OCI-LY3 (cell line): ENCODE data around the gene BUB3.

Experiments used
- H2AFZ ChIP-seq: fragments of 200-600, 300-600 bp; shearing (Covaris generic); 2 replicates; pipeline ENCODE4 v1.6.0; 2014; ENCODE audit warnings: antibody characterized with exemption, low read depth, low read length
- H3K27ac ChIP-seq: fragments of 200-600, 300-600 bp; sonication (generic); 2 replicates; pipeline ENCODE4 v1.5.1; 2014; ENCODE audit warnings: mild to moderate bottlenecking, low read length, moderate library complexity, mixed read lengths
- H3K27me3 ChIP-seq: fragments of 200-600, 300-600 bp; sonication (generic); 2 replicates; pipeline ENCODE4 v1.6.1; 2014; ENCODE audit warnings: low read depth, low read length, mixed read lengths
- H3K36me3 ChIP-seq: fragments of 200-600, 300-600 bp; sonication (generic); replicated peaks from 2 replicates; pipeline ENCODE3; 2014; ENCODE audit warnings: low read depth, low read length, mixed read lengths
- H3K4me1 ChIP-seq: fragments of 300-600, 200-600 bp; sonication (generic); 2 replicates; pipeline ENCODE4 v1.6.1; 2014; ENCODE audit warnings: low read length, mixed read lengths
- H3K4me2 ChIP-seq: fragments of 200-600, 300-600 bp; sonication (generic); 2 replicates; pipeline ENCODE4 v1.6.1; 2014; ENCODE audit warnings: low read length, mixed read lengths
- H3K4me3 ChIP-seq: fragments of 300-600, 200-600 bp; sonication (generic); 2 replicates; pipeline ENCODE4 v1.5.1; 2014; ENCODE audit warnings: antibody characterized with exemption, mild to moderate bottlenecking, low read length, moderate library complexity
- H3K79me2 ChIP-seq: fragments of 300-600, 200-600 bp; shearing (Covaris generic); 2 replicates; pipeline ENCODE4 v1.6.1; 2014; ENCODE audit warnings: mild to moderate bottlenecking, low read length, mixed read lengths
- H3K9ac ChIP-seq: fragments of 300-600, 200-600 bp; shearing (Covaris generic); 2 replicates; pipeline ENCODE4 v1.6.0; 2014; ENCODE audit warnings: mild to moderate bottlenecking, low read length, moderate library complexity
- H3K9me3 ChIP-seq: fragments of 200-600, 300-600 bp; shearing (Covaris generic); 2 replicates; pipeline ENCODE4 v1.6.1; 2014; ENCODE audit warnings: low read length, mixed read lengths; ENCODE audit not compliant: insufficient read depth
- H4K20me1 ChIP-seq: fragments of 200-600, 300-600 bp; sonication (generic); 2 replicates; pipeline ENCODE4 v1.6.1; 2016; ENCODE audit warnings: low read length, mixed read lengths; ENCODE audit not compliant: insufficient read depth
- CTCF ChIP-seq: fragments of 200-600, 300-600 bp; sonication (generic); IDR thresholded peaks from 2 replicates; pipeline ENCODE4 v1.5.1; 2014; ENCODE audit warnings: antibody characterized with exemption, low read length, low read depth
- EZH2phosphoT487 ChIP-seq: fragments of 200-600 bp; shearing (Covaris generic); IDR thresholded peaks from 2 replicates; pipeline ENCODE4 v1.6.1; 2018; ENCODE audit warnings: antibody characterized with exemption, mixed run types, low read depth

The BUB3 gene

GRCh38 chr10:123133541-123134342 is 20.5 kb upstream of the BUB3 start:
- Histone ChIP-seq H3K4me2 (peak overlapping the region; percentile 90), H2AFZ (0 out of 2 replicates have a peak overlapping the region, but pooled peaks have one; percentile 94)

GRCh38 chr10:123134343-123134914 is 19.8 kb upstream of the BUB3 start:
- no peak overlapping the region for H3K4me2 ChIP-seq
- H3K36me3 ChIP-seq: no peaks in the 10 kb centered on the region
- 0 out of 2 replicates have a peak, but pooled peaks cover 2% of the 10 kb centered on the region for H3K27me3 ChIP-seq

More at GRCh38 chr10:123133541-123134342, 20.5 kb upstream of the BUB3 start:
- Histone ChIP-seq H3K4me3 (peak overlapping the region; percentile 82), H3K9ac (peak overlapping the region; percentile 35; the same call in 1 of the 2 replicates), H3K27me3 (peaks cover 4% of the 10 kb centered on the region; the same call in 1 of the 2 replicates), H3K27ac (no peak overlapping the region), H4K20me1 (no peaks in the 10 kb centered on the region), H3K79me2 (no peaks in the 10 kb centered on the region), H3K4me1 (no peaks in the 10 kb centered on the region), H3K9me3 (no peaks in the 10 kb centered on the region), H3K36me3 (no peaks in the 10 kb centered on the region)
- TF ChIP-seq CTCF: no peak
- TF ChIP-seq EZH2phosphoT487: no peak

GRCh38 chr10:123134915-123135414 is 19.2 kb upstream of the BUB3 start:
- no peaks in the 10 kb centered on the region for H3K36me3 ChIP-seq
- no peak overlapping the region for H3K27ac ChIP-seq
- H2AFZ ChIP-seq: no peak overlapping the region
- H3K9me3 ChIP-seq: no peaks in the 10 kb centered on the region
- TF ChIP-seq EZH2phosphoT487 (no peak), CTCF (no peak)
- H3K4me3 ChIP-seq: no peak overlapping the region
- no peak overlapping the region for H3K9ac ChIP-seq
- no peaks in the 10 kb centered on the region for H3K4me1 ChIP-seq
- 0 out of 2 replicates have a peak, but pooled peaks cover 2% of the 10 kb centered on the region for H3K27me3 ChIP-seq
- H3K4me2 ChIP-seq: no peak overlapping the region
- no peaks in the 10 kb centered on the region for H3K79me2 ChIP-seq
- no peaks in the 10 kb centered on the region for H4K20me1 ChIP-seq

More at GRCh38 chr10:123134343-123134914, 19.8 kb upstream of the BUB3 start:
- no peaks in the 10 kb centered on the region for H3K9me3 ChIP-seq
- H3K79me2 ChIP-seq: no peaks in the 10 kb centered on the region
- H3K4me1 ChIP-seq: no peaks in the 10 kb centered on the region
- TF ChIP-seq CTCF (no peak), EZH2phosphoT487 (no peak)
- no peak overlapping the region for H3K4me3 ChIP-seq
- no peak overlapping the region for H3K27ac ChIP-seq
- H2AFZ ChIP-seq: no peak overlapping the region
- H3K9ac ChIP-seq: no peak overlapping the region
- H4K20me1 ChIP-seq: no peaks in the 10 kb centered on the region
